Measurements from ENCODE around the gene CDKAL1.

GRCh38 chr6:20840675-20841074 is 306.4 kb downstream of the CDKAL1 start:
- TF ChIP-seq RAD21 (CRISPR knock-in tag; conservative IDR thresholded peaks at IDR 0.05 in 1 of 2, IDR thresholded peaks at IDR 0.05 in 1 of 2) (no peak), ZNF217 (CRISPR knock-in tag; IDR thresholded peaks at IDR 0.05) (no peak), ZBTB7A (IDR thresholded peaks at IDR 0.05; ENCODE audit: borderline replicate concordance, control insufficient read depth, low read depth, low read length) (no peak), NFRKB (IDR thresholded peaks at IDR 0.05; ENCODE audit: low read depth) (no peak), CTCF (IDR thresholded peaks at IDR 0.05 in 2 of 3, conservative IDR thresholded peaks at IDR 0.05 in 1 of 3; ENCODE audit: insufficient read depth in 2 of 3, low read depth in 1 of 3, low read length in 3 of 3) (no peak), ATF1 (CRISPR knock-in tag; IDR thresholded peaks at IDR 0.05) (no peak), ATF1 (tag; IDR thresholded peaks at IDR 0.05) (no peak), GABPA (tag; conservative IDR thresholded peaks at IDR 0.05; ENCODE audit: low read depth) (no peak), ZNF165 (CRISPR knock-in tag; IDR thresholded peaks at IDR 0.05; ENCODE audit: borderline replicate concordance) (no peak), ZNF282 (CRISPR knock-in tag; IDR thresholded peaks at IDR 0.05) (no peak)
- TF ChIP-seq, protein P1, sequence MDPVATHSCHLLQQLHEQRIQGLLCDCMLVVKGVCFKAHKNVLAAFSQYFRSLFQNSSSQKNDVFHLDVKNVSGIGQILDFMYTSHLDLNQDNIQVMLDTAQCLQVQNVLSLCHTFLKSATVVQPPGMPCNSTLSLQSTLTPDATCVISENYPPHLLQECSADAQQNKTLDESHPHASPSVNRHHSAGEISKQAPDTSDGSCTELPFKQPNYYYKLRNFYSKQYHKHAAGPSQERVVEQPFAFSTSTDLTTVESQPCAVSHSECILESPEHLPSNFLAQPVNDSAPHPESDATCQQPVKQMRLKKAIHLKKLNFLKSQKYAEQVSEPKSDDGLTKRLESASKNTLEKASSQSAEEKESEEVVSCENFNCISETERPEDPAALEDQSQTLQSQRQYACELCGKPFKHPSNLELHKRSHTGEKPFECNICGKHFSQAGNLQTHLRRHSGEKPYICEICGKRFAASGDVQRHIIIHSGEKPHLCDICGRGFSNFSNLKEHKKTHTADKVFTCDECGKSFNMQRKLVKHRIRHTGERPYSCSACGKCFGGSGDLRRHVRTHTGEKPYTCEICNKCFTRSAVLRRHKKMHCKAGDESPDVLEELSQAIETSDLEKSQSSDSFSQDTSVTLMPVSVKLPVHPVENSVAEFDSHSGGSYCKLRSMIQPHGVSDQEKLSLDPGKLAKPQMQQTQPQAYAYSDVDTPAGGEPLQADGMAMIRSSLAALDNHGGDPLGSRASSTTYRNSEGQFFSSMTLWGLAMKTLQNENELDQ (CRISPR knock-in tag; IDR thresholded peaks at IDR 0.05; ENCODE audit: borderline replicate concordance) = no peak
- TF ChIP-seq, protein P2, sequence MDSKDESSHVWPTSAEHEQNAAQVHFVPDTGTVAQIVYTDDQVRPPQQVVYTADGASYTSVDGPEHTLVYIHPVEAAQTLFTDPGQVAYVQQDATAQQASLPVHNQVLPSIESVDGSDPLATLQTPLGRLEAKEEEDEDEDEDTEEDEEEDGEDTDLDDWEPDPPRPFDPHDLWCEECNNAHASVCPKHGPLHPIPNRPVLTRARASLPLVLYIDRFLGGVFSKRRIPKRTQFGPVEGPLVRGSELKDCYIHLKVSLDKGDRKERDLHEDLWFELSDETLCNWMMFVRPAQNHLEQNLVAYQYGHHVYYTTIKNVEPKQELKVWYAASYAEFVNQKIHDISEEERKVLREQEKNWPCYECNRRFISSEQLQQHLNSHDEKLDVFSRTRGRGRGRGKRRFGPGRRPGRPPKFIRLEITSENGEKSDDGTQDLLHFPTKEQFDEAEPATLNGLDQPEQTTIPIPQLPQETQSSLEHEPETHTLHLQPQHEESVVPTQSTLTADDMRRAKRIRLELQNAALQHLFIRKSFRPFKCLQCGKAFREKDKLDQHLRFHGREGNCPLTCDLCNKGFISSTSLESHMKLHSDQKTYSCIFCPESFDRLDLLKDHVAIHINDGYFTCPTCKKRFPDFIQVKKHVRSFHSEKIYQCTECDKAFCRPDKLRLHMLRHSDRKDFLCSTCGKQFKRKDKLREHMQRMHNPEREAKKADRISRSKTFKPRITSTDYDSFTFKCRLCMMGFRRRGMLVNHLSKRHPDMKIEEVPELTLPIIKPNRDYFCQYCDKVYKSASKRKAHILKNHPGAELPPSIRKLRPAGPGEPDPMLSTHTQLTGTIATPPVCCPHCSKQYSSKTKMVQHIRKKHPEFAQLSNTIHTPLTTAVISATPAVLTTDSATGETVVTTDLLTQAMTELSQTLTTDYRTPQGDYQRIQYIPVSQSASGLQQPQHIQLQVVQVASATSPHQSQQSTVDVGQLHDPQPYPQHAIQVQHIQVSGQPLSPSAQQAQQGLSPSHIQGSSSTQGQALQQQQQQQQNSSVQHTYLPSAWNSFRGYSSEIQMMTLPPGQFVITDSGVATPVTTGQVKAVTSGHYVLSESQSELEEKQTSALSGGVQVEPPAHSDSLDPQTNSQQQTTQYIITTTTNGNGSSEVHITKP (IDR thresholded peaks at IDR 0.05; ENCODE audit: partially characterized antibody) = no peak

All from K562 (cell line).